CD4-positive, alpha-beta T cell (primary cell): ENCODE data around the gene SPRED2. TPM values are rescaled to one million over a fixed set of nuclear protein-coding genes. Genes with fewer than 3 reads are reported as not detected.
A peak's percentile ranks its signal among the peaks of the same experiment; 100 is the strongest.

ENCODE experiments used
- ATAC-seq: fragments of 200-7000 bp; cut with Tn5 transposase; one replicate; pipeline ENCODE4 v1.10.0; 2022; ENCODE audit warnings: mild to moderate bottlenecking; ENCODE audit not compliant: poor library complexity
- CTCF ChIA-PET: fragments of 350-600 bp; sonication (Branson Sonifier 250); formaldehyde crosslinking; loops from one replicate; lab custom pipeline; 2021; ENCODE audit warnings: antibody characterized with exemption, inconsistent platforms; lab: Charles Lee
- POLR2A ChIA-PET: fragments of 350-600 bp; sonication (Branson Sonifier 250); formaldehyde crosslinking; loops from one replicate; lab custom pipeline; 2021; ENCODE audit warnings: antibody characterized with exemption, inconsistent platforms; lab: Charles Lee
- DNase-seq, 14 experiments: peaks; one replicate each; pipeline ENCODE4 v3.0.0-alpha.2; 2013 to 2020; ENCODE audit warnings: mixed read lengths in 2 of 14
- H3K27ac ChIP-seq, 2 donors: one replicate each; pipeline versions ENCODE4 v1.5.1 to v1.7.0; 2013; ENCODE audit warnings: low read length in 2 of 2, low read depth in 1 of 2, mild to moderate bottlenecking in 1 of 2
- H3K27me3 ChIP-seq, 2 experiments: 1 replicate in 1 of 2; 2 replicates in 1 of 2; pipeline versions ENCODE4 v1.6.1 to v1.7.0; 2013; ENCODE audit warnings: low read length in 2 of 2, control low read depth in 1 of 2, mild to moderate bottlenecking in 1 of 2, moderate library complexity in 1 of 2; ENCODE audit not compliant: insufficient read depth in 2 of 2, control insufficient read depth in 1 of 2
- H3K36me3 ChIP-seq: one replicate; pipeline ENCODE4 v1.6.1; 2013; ENCODE audit warnings: low read length, control low read depth; ENCODE audit not compliant: insufficient read depth
- H3K4me1 ChIP-seq: one replicate; pipeline ENCODE4 v1.6.1; 2013; ENCODE audit warnings: low read length, control low read depth; ENCODE audit not compliant: insufficient read depth
- H3K4me3 ChIP-seq: one replicate; pipeline ENCODE4 v1.5.1; 2013; ENCODE audit warnings: mild to moderate bottlenecking, low read length, moderate library complexity
- H3K9me3 ChIP-seq, 2 experiments: 1 replicate in 1 of 2; 2 replicates in 1 of 2; pipeline versions ENCODE4 v1.6.1 to v1.7.0; 2013; ENCODE audit warnings: low read length in 2 of 2, mild to moderate bottlenecking in 2 of 2, control low read depth in 1 of 2, moderate library complexity in 1 of 2; ENCODE audit not compliant: control insufficient read depth in 1 of 2, insufficient read depth in 1 of 2
- H3K27ac Mint-ChIP-seq: one replicate; pipeline ENCODE4 v1.8.0; 2020; ENCODE audit warnings: mixed read lengths
- H3K27me3 Mint-ChIP-seq: one replicate; pipeline ENCODE4 v1.8.0; 2021; ENCODE audit warnings: mixed read lengths
- H3K36me3 Mint-ChIP-seq: one replicate; pipeline ENCODE4 v1.8.0; 2021; ENCODE audit warnings: low read depth, mixed read lengths
- H3K4me1 Mint-ChIP-seq: one replicate; pipeline ENCODE4 v1.8.0; 2021; ENCODE audit warnings: low read depth, mixed read lengths
- H3K4me3 Mint-ChIP-seq: one replicate; pipeline ENCODE4 v1.8.0; 2020; ENCODE audit warnings: mild to moderate bottlenecking, mixed read lengths
- H3K9me3 Mint-ChIP-seq: one replicate; pipeline ENCODE4 v1.8.0; 2020; ENCODE audit warnings: mixed read lengths
- CTCF ChIP-seq: fragments of 200-600 bp; IDR thresholded peaks from one replicate; pipeline ENCODE4 v1.8.0; 2022; ENCODE audit warnings: antibody characterized with exemption, mild to moderate bottlenecking
- intact Hi-C, 2 experiments: fragments of 100-400 bp; cut with DNase I in 1 of 2; cut with micrococcal nuclease in 1 of 2; formaldehyde crosslinking; loops; one replicate each; pipeline versions ENCODE4 v1.15.1 to v1.9.0; 2023 to 2025; cut with DNase I, micrococcal nuclease
- total RNA-seq, 174 experiments: library from RNA in 2 of 174; stranded (reverse) in 2 of 174; gene quantifications; one replicate each; pipeline ENCODE4 v1.2.3 and lab custom pipeline; 2021 to 2026

The SPRED2 gene
- total RNA-seq, 2 experiments from 2014 or later = 2.5 to 2.8 TPM

- Mint-ChIP-seq H3K4me3 (no peak overlapping the region), H3K27ac (peak overlapping the region; percentile 4), H3K27me3 (no peaks in the 10 kb centered on the region), H3K36me3 (peaks cover 85% of the 10 kb centered on the region), H3K4me1 (no peaks in the 10 kb centered on the region), H3K9me3 (no peaks in the 10 kb centered on the region)
- no peak overlapping the region for H3K4me3 ChIP-seq
- no peak overlapping the region for H3K27ac ChIP-seq
- no peak for ATAC-seq
- peaks cover 85% of the 10 kb centered on the region for H3K36me3 ChIP-seq
- no peak for TF ChIP-seq CTCF
- no peaks in the 10 kb centered on the region for H3K9me3 ChIP-seq
- no peaks in the 10 kb centered on the region for H3K27me3 ChIP-seq
- DNase-seq = no peak
- ChIA-PET CTCF (no interaction called here), POLR2A (interaction anchor here (1.1 kb wide), 1 partner anchor 34 kb away, joined by 4 read pairs; no protein-coding TSS in a partner anchor)
- intact Hi-C loops = loop anchor here (5.0 kb wide), 3 partner anchors 35 to 305 kb away; partner anchors contain the start of gene SPRED2 (in 1 of the 2)
- H3K4me1 ChIP-seq = no peaks in the 10 kb centered on the region
Observed at GRCh38 chr2:65267008-65267407, 165.4 kb downstream of the SPRED2 start.

GRCh38 chr2:65265671-65266045 is 166.7 kb downstream of the SPRED2 start:
- ChIA-PET CTCF (interaction anchor here (1.2 kb wide), 1 partner anchor 39 kb away, joined by 5 read pairs; the partner anchor contains the start of gene ACTR2), POLR2A (no interaction called here)
- no peaks in the 10 kb centered on the region for H3K27me3 ChIP-seq
- Mint-ChIP-seq H3K36me3 (peaks cover 87% of the 10 kb centered on the region), H3K27ac (peak overlapping the region; percentile 4), H3K4me1 (peaks cover 7% of the 10 kb centered on the region), H3K27me3 (no peaks in the 10 kb centered on the region), H3K4me3 (no peak overlapping the region), H3K9me3 (no peaks in the 10 kb centered on the region)
- no peak overlapping the region for H3K4me3 ChIP-seq
- H3K36me3 ChIP-seq = peaks cover 87% of the 10 kb centered on the region
- intact Hi-C loops = loop anchor here (1.0 to 5.0 kb wide), 8 partner anchors 37 to 308 kb away; partner anchors contain the start of gene SPRED2 (in 1 of the 2)
- ATAC-seq (no peak), DNase-seq (no peak)
- H3K4me1 ChIP-seq = no peaks in the 10 kb centered on the region
- no peak overlapping the region for H3K27ac ChIP-seq
- TF ChIP-seq CTCF = no peak
- no peaks in the 10 kb centered on the region for H3K9me3 ChIP-seq

GRCh38 chr2:65264821-65265670 is 167.4 kb downstream of the SPRED2 start:
- CTCF ChIA-PET = interaction anchor here (1.2 kb wide), 1 partner anchor 38 kb away, joined by 5 read pairs; the partner anchor contains the start of gene ACTR2
- no peak overlapping the region for H3K4me3 Mint-ChIP-seq
- H3K36me3 Mint-ChIP-seq = peaks cover 81% of the 10 kb centered on the region
- no peaks in the 10 kb centered on the region for H3K9me3 Mint-ChIP-seq
- POLR2A ChIA-PET = no interaction called here
- peaks cover 7% of the 10 kb centered on the region for H3K4me1 Mint-ChIP-seq
- ATAC-seq (no peak), DNase-seq (peak in 4 of 14 experiments; percentile 35 to 66 (median 51))
- H3K4me1 ChIP-seq = no peaks in the 10 kb centered on the region
- H3K9me3 ChIP-seq = no peaks in the 10 kb centered on the region
- H3K4me3 ChIP-seq = no peak overlapping the region
- intact Hi-C loops = loop anchor here (1.0 to 5.0 kb wide), 8 partner anchors 37 to 308 kb away; partner anchors contain the start of gene SPRED2 (in 1 of the 2)
- H3K27me3 ChIP-seq = no peaks in the 10 kb centered on the region
- H3K36me3 ChIP-seq = peaks cover 83% of the 10 kb centered on the region
- peak overlapping the region; percentile 10 for H3K27ac Mint-ChIP-seq
- peak; percentile 75 for TF ChIP-seq CTCF
- H3K27me3 Mint-ChIP-seq = no peaks in the 10 kb centered on the region
- no peak overlapping the region for H3K27ac ChIP-seq
